Activated T-cell treated with anti-CD3 and anti-CD28 coated beads, Interleukin-2, amount 50 U/mL, for 4 hours (primary cell): Measurements from ENCODE around the gene GLB1L. TPM values are rescaled to one million over a fixed set of nuclear protein-coding genes. Genes with fewer than 3 reads are reported as not detected.
"Not testable (repeated sequence)": the region's sequence is repeated elsewhere in the genome, so short reads cannot be mapped to it uniquely, and the experiment has no call there.

Experiments
- ATAC-seq, 2 donors: fragments of 200-7000 bp; cut with Tn5 transposase; one replicate each; pipeline ENCODE4 v1.10.0; 2021
- DNase-seq: peaks from one replicate; pipeline ENCODE4 v3.0.0-alpha.2; 2020
- H3K27me3 Mint-ChIP-seq: one replicate; pipeline ENCODE4 v1.8.0; 2021; ENCODE audit warnings: low read depth, mixed read lengths
- H3K36me3 Mint-ChIP-seq: one replicate; pipeline ENCODE4 v1.8.0; 2022; ENCODE audit warnings: mixed read lengths; ENCODE audit not compliant: insufficient read depth
- H3K4me1 Mint-ChIP-seq: one replicate; pipeline ENCODE4 v1.8.0; 2021; ENCODE audit warnings: low read depth, mixed read lengths
- H3K4me3 Mint-ChIP-seq: one replicate; pipeline ENCODE4 v1.8.0; 2021; ENCODE audit warnings: mild to moderate bottlenecking, moderate library complexity, mixed read lengths
- H3K9me3 Mint-ChIP-seq: one replicate; pipeline ENCODE4 v1.8.0; 2021; ENCODE audit warnings: mixed read lengths
- total RNA-seq, 3 donors: library from RNA; stranded (reverse); gene quantifications; one replicate each; pipeline ENCODE4 v1.2.1, GENCODE V29; 2021

The GLB1L gene
- 1 to 10 TPM; 2.3 to 3.2 (median 3.0) TPM for total RNA-seq

DNA sequence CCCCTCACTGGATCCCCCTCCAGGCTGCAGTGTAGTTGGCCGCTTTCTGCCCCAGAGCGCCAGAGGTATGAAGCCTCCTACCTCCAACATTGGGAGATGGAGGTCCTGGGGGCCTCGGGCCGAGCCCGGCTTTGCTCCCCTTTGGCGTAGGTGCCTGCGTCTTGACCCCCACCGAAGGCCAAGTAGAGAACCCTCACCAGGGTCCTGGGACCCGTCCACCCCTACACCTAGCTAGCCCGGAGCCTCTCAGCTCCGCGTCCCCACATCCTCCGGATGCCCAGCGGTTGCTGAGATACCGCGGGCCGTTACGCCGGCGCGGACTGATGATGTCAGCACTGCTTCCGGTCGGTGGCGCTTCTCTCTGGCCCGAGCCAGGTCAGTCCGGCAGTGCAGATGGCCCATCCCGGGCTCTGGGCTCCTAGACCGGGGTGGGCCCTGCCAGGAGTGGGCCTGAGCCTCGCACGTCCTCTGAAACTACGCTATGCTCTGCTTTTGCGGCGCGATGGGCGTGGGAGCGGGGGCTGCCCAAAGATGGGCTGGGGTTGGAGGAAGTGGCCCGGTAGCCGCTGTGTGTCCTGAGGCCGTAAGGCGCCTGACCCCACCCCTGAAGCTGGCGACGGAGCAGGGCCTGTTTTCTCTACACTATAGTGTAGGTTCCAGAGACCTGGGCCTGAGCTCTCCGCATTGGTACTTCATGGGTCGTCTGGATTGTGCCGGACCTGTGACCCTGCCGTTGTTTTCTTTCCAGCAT lies at the start of gene GLB1L, which contains the start of gene STK16:
TSS of gene GLB1L (minus strand) at position 297 of the 751 bp plus-strand sequence. CDS start 1,871 bp downstream, outside the sequence.
TSS of gene STK16 (plus strand) at position 332 of the 751 bp plus-strand sequence. CDS start 521 bp downstream, outside the sequence.
- ATAC-seq (peak; percentile 77 to 78), DNase-seq (peak; percentile 84)
- Mint-ChIP-seq H3K4me3 (peak within 1 kb of the TSS; percentile 97), H3K27me3 (no peaks in the 10 kb centered on the region), H3K36me3 (peaks cover 13% of the 10 kb centered on the region), H3K4me1 (peaks cover 57% of the 10 kb centered on the region), H3K9me3 (no peaks in the 10 kb centered on the region)

GRCh38 chr2:219294356-219295351 lies 49.4 kb upstream of the GLB1L start:
- peak; percentile 89 to 95 for ATAC-seq
- no peaks in the 10 kb centered on the region for H3K9me3 Mint-ChIP-seq
- H3K36me3 Mint-ChIP-seq: no peaks in the 10 kb centered on the region
- H3K4me1 Mint-ChIP-seq: peaks cover 14% of the 10 kb centered on the region
- DNase-seq: peak; percentile 87
- peak overlapping the region; percentile 77 for H3K4me3 Mint-ChIP-seq
- H3K27me3 Mint-ChIP-seq: peaks cover 3% of the 10 kb centered on the region

DNA sequence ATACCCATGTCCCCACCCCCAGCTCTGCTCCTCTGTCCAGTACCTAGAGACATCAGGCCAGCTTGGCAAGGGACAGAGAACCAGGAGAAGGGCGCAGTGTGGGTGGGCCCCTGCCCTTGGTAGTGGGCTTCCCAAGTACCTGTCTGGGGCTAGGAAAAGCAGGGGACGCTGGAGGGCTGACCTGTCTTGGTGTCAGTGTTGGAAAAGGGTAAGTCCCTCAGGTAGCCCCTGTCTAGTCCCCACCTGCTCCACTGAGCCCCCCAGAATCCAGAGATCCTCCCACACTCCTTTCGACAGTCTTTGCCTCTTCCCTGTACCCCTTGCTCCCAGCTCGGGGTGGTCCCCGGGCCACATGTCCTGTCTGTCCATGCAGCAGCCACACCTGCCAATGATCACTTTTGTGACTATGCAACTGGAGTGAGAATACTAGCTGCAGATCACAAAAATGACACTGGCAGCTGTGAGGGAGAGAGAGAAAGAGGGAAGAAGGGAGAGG lies 48.5 kb upstream of the GLB1L start:
- H3K27me3 Mint-ChIP-seq: no peaks in the 10 kb centered on the region
- DNase-seq: no peak
- H3K36me3 Mint-ChIP-seq: no peaks in the 10 kb centered on the region
- no peaks in the 10 kb centered on the region for H3K9me3 Mint-ChIP-seq
- ATAC-seq: no peak
- peak overlapping the region; percentile 77 for H3K4me3 Mint-ChIP-seq
- peaks cover 11% of the 10 kb centered on the region for H3K4me1 Mint-ChIP-seq

DNA sequence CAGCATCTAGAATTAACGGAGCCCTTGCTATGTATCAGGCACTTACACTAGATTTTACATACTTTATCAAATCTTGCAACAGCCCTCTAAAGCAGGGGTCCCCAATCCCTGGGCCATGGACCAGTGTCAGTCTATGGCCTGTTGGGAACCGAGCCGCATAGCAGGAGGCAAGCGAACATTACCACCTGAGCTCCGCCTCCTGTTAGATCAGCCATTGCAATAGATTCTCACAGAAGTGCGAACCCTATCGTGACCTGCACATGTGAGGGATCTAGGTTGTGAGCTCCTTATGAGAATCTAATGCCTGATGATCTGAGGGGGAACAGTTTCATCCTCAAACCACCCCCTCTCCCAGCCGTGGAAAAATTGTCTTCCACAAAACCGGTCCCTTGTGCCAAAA lies 47.4 kb upstream of the GLB1L start:
- no peak for DNase-seq

GRCh38 chr2:219291910-219292490 lies 46.8 kb upstream of the GLB1L start:
- DNase-seq (no peak), ATAC-seq (no peak)
- H3K4me1 Mint-ChIP-seq: peaks cover 10% of the 10 kb centered on the region
- no peak overlapping the region for H3K4me3 Mint-ChIP-seq
- H3K27me3 Mint-ChIP-seq: no peaks in the 10 kb centered on the region
- no peaks in the 10 kb centered on the region for H3K36me3 Mint-ChIP-seq
- H3K9me3 Mint-ChIP-seq: no peaks in the 10 kb centered on the region

More for the DNA sequence above, 47.4 kb upstream of the GLB1L start:
- H3K36me3 Mint-ChIP-seq: no peaks in the 10 kb centered on the region
- no peak for ATAC-seq
- H3K9me3 Mint-ChIP-seq: no peaks in the 10 kb centered on the region
- no peaks in the 10 kb centered on the region for H3K27me3 Mint-ChIP-seq
- no peak overlapping the region for H3K4me3 Mint-ChIP-seq
- peaks cover 11% of the 10 kb centered on the region for H3K4me1 Mint-ChIP-seq

DNA sequence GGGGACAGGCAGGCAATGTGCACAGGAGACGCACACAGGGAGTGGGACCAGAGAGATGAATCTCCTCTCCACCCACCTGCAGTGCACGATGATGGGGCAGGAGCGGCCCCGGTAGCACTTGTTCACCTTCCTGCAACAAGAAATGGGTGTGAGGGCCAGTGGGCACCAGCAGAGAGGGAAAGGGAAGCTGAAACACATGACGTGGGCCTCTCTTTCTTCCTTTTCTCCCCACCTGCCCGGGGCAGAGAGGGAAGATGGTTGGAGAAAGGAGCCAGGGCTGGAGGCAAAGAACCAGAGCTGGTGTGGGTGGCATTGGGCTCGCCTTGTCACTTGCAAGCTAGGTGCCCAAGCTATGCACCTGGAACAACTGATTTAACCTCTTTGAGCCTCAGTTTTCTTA lies 46.1 kb upstream of the GLB1L start:
- no peak overlapping the region for H3K4me3 Mint-ChIP-seq
- peaks cover 9% of the 10 kb centered on the region for H3K4me1 Mint-ChIP-seq
- no peak for ATAC-seq
- H3K27me3 Mint-ChIP-seq: no peaks in the 10 kb centered on the region
- no peak for DNase-seq
- no peaks in the 10 kb centered on the region for H3K9me3 Mint-ChIP-seq
- peaks cover 2% of the 10 kb centered on the region for H3K36me3 Mint-ChIP-seq

DNA sequence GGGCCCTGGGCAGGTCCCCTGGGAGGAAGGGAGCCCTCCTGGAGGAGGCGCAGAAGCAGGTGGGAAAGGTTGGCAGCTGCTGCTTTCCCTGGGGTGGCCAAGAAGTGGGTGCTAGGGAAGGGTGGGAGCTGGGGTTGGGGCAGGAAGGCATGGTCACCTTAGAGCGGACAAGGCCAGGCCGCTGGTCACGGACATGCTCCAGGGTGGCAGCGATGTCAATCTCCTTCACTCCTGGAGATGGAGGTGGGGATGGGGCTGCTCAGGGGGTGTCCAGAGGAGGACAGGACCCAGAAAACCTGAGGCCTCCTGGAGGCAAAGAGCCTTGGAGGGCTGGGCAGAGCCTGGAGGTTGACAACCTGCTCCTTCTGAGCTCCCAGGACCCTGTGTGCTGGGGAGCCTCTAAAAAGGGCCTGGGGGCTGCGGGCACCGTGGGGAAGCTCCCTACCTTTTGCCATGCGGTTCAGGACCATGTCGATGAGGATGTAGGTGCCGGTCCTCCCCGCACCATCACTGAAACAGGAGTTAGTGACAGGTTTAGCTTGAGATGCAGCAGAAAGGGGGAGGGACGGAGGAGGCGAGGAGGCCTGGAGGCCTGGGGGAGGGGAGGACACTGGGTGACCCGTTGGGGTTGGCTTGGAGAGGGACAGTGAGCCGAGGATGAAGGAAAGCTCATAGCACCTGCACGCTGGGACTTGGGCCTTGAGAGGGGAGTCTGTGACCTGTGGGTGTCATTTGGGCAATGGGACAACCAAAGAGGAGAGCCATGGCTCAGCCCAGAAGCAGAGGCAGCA lies 45.3 kb upstream of the GLB1L start:
- H3K9me3 Mint-ChIP-seq: no peaks in the 10 kb centered on the region
- H3K36me3 Mint-ChIP-seq: peaks cover 2% of the 10 kb centered on the region
- DNase-seq (no peak), ATAC-seq (no peak)
- H3K4me3 Mint-ChIP-seq: no peak overlapping the region
- H3K4me1 Mint-ChIP-seq: peaks cover 13% of the 10 kb centered on the region
- H3K27me3 Mint-ChIP-seq: no peaks in the 10 kb centered on the region

DNA sequence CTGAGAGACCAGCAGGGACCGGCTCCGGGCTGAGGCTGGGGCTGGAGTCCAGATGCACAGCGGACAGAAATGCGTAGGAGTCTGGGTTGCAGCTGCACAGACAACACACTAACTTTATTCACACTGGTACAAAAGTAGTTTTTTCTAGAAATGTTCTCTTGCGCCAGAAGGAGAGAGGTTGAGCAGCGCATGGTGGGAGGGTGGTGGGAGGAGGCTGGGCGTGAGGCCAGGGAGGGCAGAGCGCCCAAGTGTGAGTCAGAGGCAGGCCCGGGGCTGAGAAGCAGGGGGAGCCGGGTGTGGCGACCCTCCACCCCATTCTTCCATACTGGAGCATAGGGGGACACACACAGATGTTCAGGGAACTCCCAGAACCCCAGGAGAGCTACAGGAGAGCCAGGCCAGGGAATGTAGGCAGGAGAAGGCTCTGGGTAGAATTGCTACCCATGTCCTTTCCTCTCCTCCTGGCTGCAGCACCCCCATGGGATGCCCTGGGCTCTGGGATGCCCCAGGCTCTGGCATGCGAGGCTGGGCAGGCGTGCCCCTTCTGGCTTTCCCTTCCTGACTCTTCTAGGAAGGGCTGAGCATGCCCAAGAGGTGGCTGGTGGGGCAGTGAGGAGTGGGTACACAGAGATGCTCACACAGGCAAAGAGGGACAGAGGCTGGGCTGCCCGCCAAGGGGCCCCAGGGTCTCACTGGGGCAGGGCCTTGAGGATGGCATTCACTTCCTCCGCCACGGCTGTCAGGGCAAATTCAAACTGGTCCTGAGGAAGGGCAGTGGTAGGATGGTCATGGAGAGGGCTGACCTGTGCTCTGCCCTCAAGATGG lies 44.5 kb upstream of the GLB1L start:
- DNase-seq (no peak), ATAC-seq (no peak)
- Mint-ChIP-seq H3K36me3 (peaks cover 4% of the 10 kb centered on the region), H3K4me3 (no peak overlapping the region), H3K9me3 (no peaks in the 10 kb centered on the region), H3K27me3 (no peaks in the 10 kb centered on the region), H3K4me1 (peaks cover 11% of the 10 kb centered on the region)

DNA sequence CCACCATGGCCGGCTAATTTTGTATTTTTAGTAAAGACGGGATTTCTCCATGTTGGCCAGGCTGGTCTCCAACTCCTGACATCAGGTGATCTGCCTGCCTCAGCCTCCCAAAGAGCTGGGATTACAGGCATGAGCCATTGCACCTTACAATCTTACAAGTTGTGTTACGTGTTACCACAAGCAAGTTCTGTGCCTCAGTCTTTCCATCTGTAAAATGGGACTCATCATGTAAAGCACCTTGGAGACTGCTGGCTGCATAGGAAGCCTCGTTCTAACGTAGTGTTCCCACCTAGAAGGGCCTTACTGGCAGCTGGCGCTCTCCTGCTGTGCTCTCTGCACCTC lies 43.9 kb upstream of the GLB1L start:
- Mint-ChIP-seq H3K27me3 (no peaks in the 10 kb centered on the region), H3K4me3 (no peak overlapping the region), H3K9me3 (no peaks in the 10 kb centered on the region), H3K36me3 (peaks cover 4% of the 10 kb centered on the region), H3K4me1 (peaks cover 7% of the 10 kb centered on the region)
- ATAC-seq (no peak), DNase-seq (no peak)

- Mint-ChIP-seq H3K36me3 (peaks cover 15% of the 10 kb centered on the region), H3K4me3 (no peak overlapping the region), H3K9me3 (no peaks in the 10 kb centered on the region), H3K4me1 (peaks cover 8% of the 10 kb centered on the region), H3K27me3 (no peaks in the 10 kb centered on the region)
- ATAC-seq (no peak), DNase-seq (no peak)
Measured at GRCh38 chr2:219287580-219288265, 42.5 kb upstream of the GLB1L start.

- H3K9me3 Mint-ChIP-seq, DNase-seq, H3K27me3 Mint-ChIP-seq, ATAC-seq, H3K4me1 Mint-ChIP-seq, H3K4me3 Mint-ChIP-seq: not testable (repeated sequence)
- H3K36me3 Mint-ChIP-seq: peaks cover 17% of the 10 kb centered on the region
Measured at GRCh38 chr2:219287116-219287440, 41.8 kb upstream of the GLB1L start.

GRCh38 chr2:219286436-219287115 lies 41.3 kb upstream of the GLB1L start:
- ATAC-seq (no peak), DNase-seq (no peak)
- no peaks in the 10 kb centered on the region for H3K27me3 Mint-ChIP-seq
- H3K36me3 Mint-ChIP-seq: peaks cover 19% of the 10 kb centered on the region
- H3K4me3 Mint-ChIP-seq: no peak overlapping the region
- no peaks in the 10 kb centered on the region for H3K9me3 Mint-ChIP-seq
- H3K4me1 Mint-ChIP-seq: peaks cover 8% of the 10 kb centered on the region
